HEK293 (cell line): ENCODE data around the gene RAP1A.

ENCODE experiments used
- CTCF ChIA-PET: fragments of 350-600 bp; formaldehyde crosslinking; extraction: SDS; loops from one replicate; lab custom pipeline; 2021; ENCODE audit warnings: antibody characterized with exemption; lab: Yijun Ruan, JAX
- POLR2A ChIA-PET: fragments of 300-600 bp; formaldehyde crosslinking; extraction: SDS; loops from one replicate; lab custom pipeline; 2020; ENCODE audit warnings: antibody characterized with exemption, inconsistent platforms; lab: Yijun Ruan, JAX
- H3K27ac ChIP-seq: fragments of 200-500 bp; sonication (Bioruptor generic); 2 replicates; pipeline ENCODE4 v1.5.1; 2014; ENCODE audit warnings: low read depth, low read length, control low read depth, inconsistent platforms; ENCODE audit errors: extremely low read depth
- H3K36me3 ChIP-seq, 2 experiments: fragments of 200-500 bp in 1 of 2; sonication (Bioruptor generic) in 1 of 2; 1 replicate in 1 of 2; 2 replicates in 1 of 2; pipeline ENCODE4 v1.5.1; 2014 to 2017; ENCODE audit warnings: inconsistent platforms in 2 of 2, low read length in 2 of 2; ENCODE audit not compliant: control insufficient read depth in 2 of 2, insufficient read depth in 1 of 2
- H3K4me1 ChIP-seq: fragments of 200-500 bp; sonication (Bioruptor generic); 2 replicates; pipeline ENCODE4 v1.5.1; 2014; ENCODE audit warnings: mild to moderate bottlenecking, low read length, inconsistent platforms; ENCODE audit not compliant: control insufficient read depth, insufficient read depth
- H3K4me3 ChIP-seq: 2 replicates; pipeline ENCODE4 v1.5.1; 2011; ENCODE audit warnings: low read depth, mild to moderate bottlenecking, control low read depth, low read length, moderate library complexity
- H3K9me3 ChIP-seq: fragments of 200-500 bp; sonication (Bioruptor generic); 2 replicates; pipeline ENCODE4 v1.5.1; 2014; ENCODE audit warnings: low read depth, low read length, inconsistent platforms; ENCODE audit not compliant: control insufficient read depth, insufficient read depth
- OSR2 ChIP-seq: fragments of 450-650 bp; formaldehyde crosslinking; IDR thresholded peaks from 2 replicates; pipeline ENCODE4 v1.5.1; 2016; ENCODE audit warnings: missing biosample characterization, missing genetic modification characterization
- PATZ1 ChIP-seq: fragments of 450-650 bp; formaldehyde crosslinking; IDR thresholded peaks from 2 replicates; pipeline ENCODE4 v1.5.1; 2016; ENCODE audit warnings: missing biosample characterization, missing genetic modification characterization
- PRDM1 ChIP-seq: fragments of 450-650 bp; formaldehyde crosslinking; IDR thresholded peaks from 2 replicates; pipeline ENCODE4; 2016; ENCODE audit warnings: missing biosample characterization, missing genetic modification characterization
- TCF7L2 ChIP-seq: IDR thresholded peaks from 2 replicates; pipeline ENCODE4 v1.6.1; 2011; ENCODE audit warnings: low read depth, mild to moderate bottlenecking, inconsistent platforms, low read length, moderate library complexity, borderline replicate concordance
- ZFP69B ChIP-seq: fragments of 450-650 bp; formaldehyde crosslinking; IDR thresholded peaks from 2 replicates; pipeline ENCODE4 v1.5.1; 2016; ENCODE audit warnings: missing biosample characterization, missing genetic modification characterization
- ZIC2 ChIP-seq: fragments of 450-650 bp; formaldehyde crosslinking; IDR thresholded peaks from 2 replicates; pipeline ENCODE4 v1.5.1; 2016; ENCODE audit warnings: missing biosample characterization, missing genetic modification characterization
- ZNF140 ChIP-seq: fragments of 450-650 bp; formaldehyde crosslinking; IDR thresholded peaks from 2 replicates; pipeline ENCODE4 v1.5.1; 2016; ENCODE audit warnings: missing biosample characterization, missing genetic modification characterization
- ZNF146 ChIP-seq: fragments of 450-650 bp; formaldehyde crosslinking; IDR thresholded peaks from 2 replicates; pipeline ENCODE4 v1.5.1; 2016; ENCODE audit warnings: missing biosample characterization, missing genetic modification characterization
- ZNF2 ChIP-seq: fragments of 450-650 bp; formaldehyde crosslinking; IDR thresholded peaks from 2 replicates; pipeline ENCODE4 v1.5.1; 2016; ENCODE audit warnings: missing biosample characterization, missing genetic modification characterization
- ZNF280D ChIP-seq: fragments of 450-650 bp; formaldehyde crosslinking; IDR thresholded peaks from 2 replicates; pipeline ENCODE4 v1.5.1; 2016; ENCODE audit warnings: missing biosample characterization, missing genetic modification characterization
- ZNF473 ChIP-seq: fragments of 450-650 bp; formaldehyde crosslinking; IDR thresholded peaks from 2 replicates; pipeline ENCODE4 v1.5.1; 2017; ENCODE audit warnings: missing biosample characterization, missing genetic modification characterization
- ZNF530 ChIP-seq: fragments of 450-650 bp; formaldehyde crosslinking; IDR thresholded peaks from 2 replicates; pipeline ENCODE4 v1.5.1; 2016; ENCODE audit warnings: low read depth, missing biosample characterization, missing genetic modification characterization
- ZNF664 ChIP-seq: fragments of 450-650 bp; formaldehyde crosslinking; IDR thresholded peaks from 2 replicates; pipeline ENCODE4 v1.5.1; 2016; ENCODE audit warnings: missing biosample characterization, missing genetic modification characterization
- ZNF701 ChIP-seq: fragments of 450-650 bp; formaldehyde crosslinking; IDR thresholded peaks from 2 replicates; pipeline ENCODE4 v1.5.1; 2016; ENCODE audit warnings: missing biosample characterization, missing genetic modification characterization
- ZNF785 ChIP-seq: fragments of 450-650 bp; formaldehyde crosslinking; IDR thresholded peaks from 2 replicates; pipeline ENCODE4 v1.5.1; 2016; ENCODE audit warnings: missing biosample characterization, missing genetic modification characterization
- ZNF830 ChIP-seq: fragments of 450-650 bp; IDR thresholded peaks from 2 replicates; pipeline ENCODE4 v1.5.0; 2018; ENCODE audit warnings: missing biosample characterization, missing genetic modification characterization, low read depth, mild to moderate bottlenecking, moderate library complexity
- TF ChIP-seq, protein P1 (sequence below): fragments of 450-650 bp; formaldehyde crosslinking; IDR thresholded peaks from 2 replicates; pipeline ENCODE4 v1.5.1; 2016; ENCODE audit warnings: missing biosample characterization, missing genetic modification characterization, low read depth
- TF ChIP-seq, protein P2 (sequence below): fragments of 450-650 bp; formaldehyde crosslinking; IDR thresholded peaks from 2 replicates; pipeline ENCODE4 v1.5.1; 2016; ENCODE audit warnings: missing biosample characterization, missing genetic modification characterization
- TF ChIP-seq, protein P3 (sequence below): fragments of 450-650 bp; formaldehyde crosslinking; IDR thresholded peaks from 2 replicates; pipeline ENCODE4 v1.5.1; 2017; ENCODE audit warnings: missing biosample characterization, missing genetic modification characterization
- TF ChIP-seq, protein P4 (sequence below): fragments of 450-650 bp; formaldehyde crosslinking; optimal IDR thresholded peaks from 2 replicates; pipeline ENCODE3; 2016; ENCODE audit warnings: missing biosample characterization, mild to moderate bottlenecking, missing genetic modification characterization
- TF ChIP-seq, protein P5 (sequence below): fragments of 450-650 bp; formaldehyde crosslinking; IDR thresholded peaks from 2 replicates; pipeline ENCODE4 v1.5.1; 2016; ENCODE audit warnings: missing biosample characterization, missing genetic modification characterization
- TF ChIP-seq, protein P6 (sequence below): fragments of 450-650 bp; formaldehyde crosslinking; IDR thresholded peaks from 2 replicates; pipeline ENCODE4 v1.5.1; 2016; ENCODE audit warnings: missing biosample characterization, missing genetic modification characterization

RAP1A gene

GRCh38 chr1:111707906-111708305 is 88.3 kb downstream of the RAP1A start:
- Histone ChIP-seq H3K4me3 (no peak overlapping the region), H3K9me3 (no peaks in the 10 kb centered on the region), H3K4me1 (no peaks in the 10 kb centered on the region), H3K27ac (no peak overlapping the region), H3K36me3 (peaks cover 0 to 49% of the 10 kb centered on the region in 2 experiments; a peak in 1 of 3 replicates)
- ChIA-PET CTCF (interaction anchor here (0.6 kb wide), 1 partner anchor 49 kb away, joined by 5 read pairs; no protein-coding TSS in a partner anchor), POLR2A (no interaction called here)
- no peak for TF ChIP-seq ZNF473 (tag by site-specific recombination)
- TF ChIP-seq, protein P1, sequence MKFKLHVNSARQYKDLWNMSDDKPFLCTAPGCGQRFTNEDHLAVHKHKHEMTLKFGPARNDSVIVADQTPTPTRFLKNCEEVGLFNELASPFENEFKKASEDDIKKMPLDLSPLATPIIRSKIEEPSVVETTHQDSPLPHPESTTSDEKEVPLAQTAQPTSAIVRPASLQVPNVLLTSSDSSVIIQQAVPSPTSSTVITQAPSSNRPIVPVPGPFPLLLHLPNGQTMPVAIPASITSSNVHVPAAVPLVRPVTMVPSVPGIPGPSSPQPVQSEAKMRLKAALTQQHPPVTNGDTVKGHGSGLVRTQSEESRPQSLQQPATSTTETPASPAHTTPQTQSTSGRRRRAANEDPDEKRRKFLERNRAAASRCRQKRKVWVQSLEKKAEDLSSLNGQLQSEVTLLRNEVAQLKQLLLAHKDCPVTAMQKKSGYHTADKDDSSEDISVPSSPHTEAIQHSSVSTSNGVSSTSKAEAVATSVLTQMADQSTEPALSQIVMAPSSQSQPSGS: no peak
- TF ChIP-seq, protein P2, sequence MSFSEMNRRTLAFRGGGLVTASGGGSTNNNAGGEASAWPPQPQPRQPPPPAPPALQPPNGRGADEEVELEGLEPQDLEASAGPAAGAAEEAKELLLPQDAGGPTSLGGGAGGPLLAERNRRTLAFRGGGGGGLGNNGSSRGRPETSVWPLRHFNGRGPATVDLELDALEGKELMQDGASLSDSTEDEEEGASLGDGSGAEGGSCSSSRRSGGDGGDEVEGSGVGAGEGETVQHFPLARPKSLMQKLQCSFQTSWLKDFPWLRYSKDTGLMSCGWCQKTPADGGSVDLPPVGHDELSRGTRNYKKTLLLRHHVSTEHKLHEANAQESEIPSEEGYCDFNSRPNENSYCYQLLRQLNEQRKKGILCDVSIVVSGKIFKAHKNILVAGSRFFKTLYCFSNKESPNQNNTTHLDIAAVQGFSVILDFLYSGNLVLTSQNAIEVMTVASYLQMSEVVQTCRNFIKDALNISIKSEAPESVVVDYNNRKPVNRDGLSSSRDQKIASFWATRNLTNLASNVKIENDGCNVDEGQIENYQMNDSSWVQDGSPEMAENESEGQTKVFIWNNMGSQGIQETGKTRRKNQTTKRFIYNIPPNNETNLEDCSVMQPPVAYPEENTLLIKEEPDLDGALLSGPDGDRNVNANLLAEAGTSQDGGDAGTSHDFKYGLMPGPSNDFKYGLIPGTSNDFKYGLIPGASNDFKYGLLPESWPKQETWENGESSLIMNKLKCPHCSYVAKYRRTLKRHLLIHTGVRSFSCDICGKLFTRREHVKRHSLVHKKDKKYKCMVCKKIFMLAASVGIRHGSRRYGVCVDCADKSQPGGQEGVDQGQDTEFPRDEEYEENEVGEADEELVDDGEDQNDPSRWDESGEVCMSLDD (tag by site-specific recombination): no peak
- TF ChIP-seq PRDM1 (tag by site-specific recombination): no peak
- no peak for TF ChIP-seq ZNF530
- no peak for TF ChIP-seq ZNF830
- TF ChIP-seq, protein P3, sequence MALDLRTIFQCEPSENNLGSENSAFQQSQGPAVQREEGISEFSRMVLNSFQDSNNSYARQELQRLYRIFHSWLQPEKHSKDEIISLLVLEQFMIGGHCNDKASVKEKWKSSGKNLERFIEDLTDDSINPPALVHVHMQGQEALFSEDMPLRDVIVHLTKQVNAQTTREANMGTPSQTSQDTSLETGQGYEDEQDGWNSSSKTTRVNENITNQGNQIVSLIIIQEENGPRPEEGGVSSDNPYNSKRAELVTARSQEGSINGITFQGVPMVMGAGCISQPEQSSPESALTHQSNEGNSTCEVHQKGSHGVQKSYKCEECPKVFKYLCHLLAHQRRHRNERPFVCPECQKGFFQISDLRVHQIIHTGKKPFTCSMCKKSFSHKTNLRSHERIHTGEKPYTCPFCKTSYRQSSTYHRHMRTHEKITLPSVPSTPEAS: no peak
- TF ChIP-seq, protein P4, sequence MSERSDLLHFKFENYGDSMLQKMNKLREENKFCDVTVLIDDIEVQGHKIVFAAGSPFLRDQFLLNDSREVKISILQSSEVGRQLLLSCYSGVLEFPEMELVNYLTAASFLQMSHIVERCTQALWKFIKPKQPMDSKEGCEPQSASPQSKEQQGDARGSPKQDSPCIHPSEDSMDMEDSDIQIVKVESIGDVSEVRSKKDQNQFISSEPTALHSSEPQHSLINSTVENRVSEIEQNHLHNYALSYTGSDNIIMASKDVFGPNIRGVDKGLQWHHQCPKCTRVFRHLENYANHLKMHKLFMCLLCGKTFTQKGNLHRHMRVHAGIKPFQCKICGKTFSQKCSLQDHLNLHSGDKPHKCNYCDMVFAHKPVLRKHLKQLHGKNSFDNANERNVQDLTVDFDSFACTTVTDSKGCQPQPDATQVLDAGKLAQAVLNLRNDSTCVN (tag by site-specific recombination): no peak
- TF ChIP-seq, protein P5, sequence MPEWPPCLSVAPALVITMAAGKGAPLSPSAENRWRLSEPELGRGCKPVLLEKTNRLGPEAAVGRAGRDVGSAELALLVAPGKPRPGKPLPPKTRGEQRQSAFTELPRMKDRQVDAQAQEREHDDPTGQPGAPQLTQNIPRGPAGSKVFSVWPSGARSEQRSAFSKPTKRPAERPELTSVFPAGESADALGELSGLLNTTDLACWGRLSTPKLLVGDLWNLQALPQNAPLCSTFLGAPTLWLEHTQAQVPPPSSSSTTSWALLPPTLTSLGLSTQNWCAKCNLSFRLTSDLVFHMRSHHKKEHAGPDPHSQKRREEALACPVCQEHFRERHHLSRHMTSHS (tag by site-specific recombination): no peak
- no peak for TF ChIP-seq TCF7L2

- no peaks in the 10 kb centered on the region for H3K4me1 ChIP-seq
- peaks cover 0 to 32% of the 10 kb centered on the region in 2 experiments; a peak in 1 of 3 replicates for H3K36me3 ChIP-seq
- H3K9me3 ChIP-seq: no peaks in the 10 kb centered on the region
- H3K4me3 ChIP-seq: no peak overlapping the region
- no peak overlapping the region for H3K27ac ChIP-seq
- ChIA-PET CTCF (interaction anchor here (0.9 to 1.7 kb wide), 4 partner anchors 42 to 202 kb away, joined by 3 to 9 read pairs (median 4); no protein-coding TSS in a partner anchor), POLR2A (no interaction called here)
- TF ChIP-seq ZNF2 (tag by site-specific recombination) (no peak), ZNF140 (no peak), ZNF785 (tag by site-specific recombination) (no peak), ZFP69B (tag by site-specific recombination) (no peak), ZNF664 (tag by site-specific recombination) (no peak), ZIC2 (tag by site-specific recombination) (no peak), OSR2 (no peak), ZNF146 (tag by site-specific recombination) (no peak), PATZ1 (no peak), ZNF701 (no peak), ZNF280D (no peak)
- TF ChIP-seq, protein P6, sequence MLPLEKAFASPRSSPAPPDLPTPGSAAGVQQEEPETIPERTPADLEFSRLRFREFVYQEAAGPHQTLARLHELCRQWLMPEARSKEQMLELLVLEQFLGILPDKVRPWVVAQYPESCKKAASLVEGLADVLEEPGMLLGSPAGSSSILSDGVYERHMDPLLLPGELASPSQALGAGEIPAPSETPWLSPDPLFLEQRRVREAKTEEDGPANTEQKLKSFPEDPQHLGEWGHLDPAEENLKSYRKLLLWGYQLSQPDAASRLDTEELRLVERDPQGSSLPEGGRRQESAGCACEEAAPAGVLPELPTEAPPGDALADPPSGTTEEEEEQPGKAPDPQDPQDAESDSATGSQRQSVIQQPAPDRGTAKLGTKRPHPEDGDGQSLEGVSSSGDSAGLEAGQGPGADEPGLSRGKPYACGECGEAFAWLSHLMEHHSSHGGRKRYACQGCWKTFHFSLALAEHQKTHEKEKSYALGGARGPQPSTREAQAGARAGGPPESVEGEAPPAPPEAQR (tag by site-specific recombination): no peak
These were observed 90.4 kb downstream of the RAP1A start for GRCh38 chr1:111709986-111710385.
